Muscle layer of duodenum (tissue), 2 donors: ENCODE data around the gene PRPF6.
"Not testable (repeated sequence)": the region's sequence is repeated elsewhere in the genome, so short reads cannot be mapped to it uniquely, and the experiment has no call there.

Experiments used
- H3K27ac ChIP-seq: one replicate; pipeline ENCODE4 v1.7.0; 2013; ENCODE audit warnings: mild to moderate bottlenecking, low read length
- H3K27me3 ChIP-seq: one replicate; pipeline ENCODE4 v1.7.0; 2013; ENCODE audit warnings: low read depth, mild to moderate bottlenecking, control low read depth, low read length
- H3K36me3 ChIP-seq, 2 donors: one replicate each; pipeline ENCODE4 v1.7.0; 2013; ENCODE audit warnings: low read length in 2 of 2, control low read depth in 1 of 2, mild to moderate bottlenecking in 1 of 2; ENCODE audit not compliant: insufficient read depth in 2 of 2, control insufficient read depth in 1 of 2
- H3K4me1 ChIP-seq, 2 donors: one replicate each; pipeline ENCODE4 v1.7.0; 2013; ENCODE audit warnings: low read length in 2 of 2, mild to moderate bottlenecking in 2 of 2, control low read depth in 1 of 2, moderate library complexity in 1 of 2; ENCODE audit not compliant: insufficient read depth in 2 of 2, control insufficient read depth in 1 of 2
- H3K4me3 ChIP-seq, 2 donors: one replicate each; pipeline ENCODE4 v1.7.0; 2013; ENCODE audit warnings: low read length in 2 of 2, low read depth in 1 of 2, mild to moderate bottlenecking in 1 of 2
- H3K9me3 ChIP-seq, 2 donors: one replicate each; pipeline ENCODE4 v1.7.0; 2013; ENCODE audit warnings: low read length in 2 of 2, control low read depth in 1 of 2, mild to moderate bottlenecking in 1 of 2; ENCODE audit not compliant: control insufficient read depth in 1 of 2
- donor health status: healthy.

Gene PRPF6

DNA sequence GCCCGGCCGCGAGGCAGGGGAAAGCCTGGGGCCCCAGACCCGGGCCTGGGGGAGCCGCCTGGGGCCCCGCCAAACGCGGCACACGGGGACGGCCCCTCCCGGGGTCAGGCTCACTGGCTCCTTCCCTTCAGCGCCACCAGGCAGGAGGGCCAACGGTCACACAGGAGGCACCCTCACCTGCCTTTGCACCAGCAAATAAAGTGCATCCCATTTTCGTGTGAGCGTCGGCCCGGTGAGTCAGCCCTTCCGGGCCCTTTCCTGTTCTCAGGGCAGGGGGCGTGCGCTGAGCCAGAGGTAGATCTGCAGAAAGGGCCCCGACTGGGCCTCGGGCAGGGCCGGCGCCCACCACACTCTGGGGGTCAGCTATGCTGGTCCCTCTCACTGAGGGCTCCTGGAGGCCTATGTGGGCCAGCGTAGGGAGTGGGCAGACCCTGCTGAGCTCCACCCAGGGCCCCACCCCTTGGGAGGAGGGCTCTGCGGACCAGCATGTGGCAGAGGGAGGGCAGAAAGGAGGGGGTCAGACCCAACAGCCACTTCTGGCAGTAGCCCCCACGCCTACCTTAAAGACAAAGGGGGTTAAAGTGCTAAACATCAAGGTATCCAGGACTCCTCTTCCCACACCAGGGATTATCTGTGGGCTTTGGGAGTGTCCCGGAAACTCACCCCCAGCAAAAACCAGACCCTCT lies 23.8 kb upstream of the PRPF6 start:
- peak overlapping the region; percentile 56 for H3K27ac ChIP-seq
- H3K4me3 ChIP-seq: peak overlapping the region; percentile 33 to 96
- no peaks in the 10 kb centered on the region for H3K27me3 ChIP-seq
- H3K36me3 ChIP-seq: peaks cover 0 to 26% of the 10 kb centered on the region in 2 donors
- peaks cover 9 to 46% of the 10 kb centered on the region in 2 donors for H3K4me1 ChIP-seq
- H3K9me3 ChIP-seq: no peaks in the 10 kb centered on the region

DNA sequence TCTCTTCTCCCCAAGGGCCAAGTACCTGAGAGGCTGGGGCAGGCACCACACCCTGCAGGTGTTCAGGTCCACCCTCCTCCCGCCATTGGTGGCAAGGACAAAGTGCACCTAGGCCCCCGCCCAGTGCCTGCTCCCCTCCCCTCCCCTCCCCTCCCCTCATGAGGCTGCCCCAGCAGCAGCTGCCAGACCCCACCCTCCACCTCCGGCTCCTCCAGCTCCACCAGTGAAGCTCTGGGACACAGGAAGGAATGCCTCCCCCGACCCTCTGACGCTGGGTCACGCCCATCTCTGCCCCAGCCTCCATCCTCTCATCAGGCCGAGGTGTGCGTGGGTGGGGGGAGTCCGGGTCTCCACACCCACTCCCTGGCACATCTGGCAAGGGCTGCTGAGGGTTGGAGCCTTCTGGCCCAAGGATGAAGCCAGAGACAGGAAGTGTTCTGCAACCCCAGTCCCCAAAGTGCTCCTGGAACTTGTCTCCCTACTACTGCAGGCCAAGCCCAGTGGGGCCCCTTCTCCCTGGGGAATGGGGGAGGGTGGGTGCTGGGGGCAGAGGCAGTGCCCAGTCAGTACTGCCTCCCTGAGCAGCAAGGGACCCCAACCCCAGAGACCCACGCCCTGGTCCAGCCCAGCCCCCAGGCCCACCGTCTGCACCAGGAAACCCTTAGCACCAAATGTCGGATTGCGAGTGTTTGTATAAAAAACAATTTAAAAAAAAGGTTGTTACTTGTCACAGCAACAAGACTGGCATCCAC lies 23.1 kb upstream of the PRPF6 start:
- Histone ChIP-seq H3K36me3 (peaks cover 0 to 33% of the 10 kb centered on the region in 2 donors), H3K27ac (no peak overlapping the region), H3K4me1 (peaks cover 9 to 40% of the 10 kb centered on the region in 2 donors), H3K4me3 (no peak overlapping the region), H3K27me3 (no peaks in the 10 kb centered on the region), H3K9me3 (no peaks in the 10 kb centered on the region)

DNA sequence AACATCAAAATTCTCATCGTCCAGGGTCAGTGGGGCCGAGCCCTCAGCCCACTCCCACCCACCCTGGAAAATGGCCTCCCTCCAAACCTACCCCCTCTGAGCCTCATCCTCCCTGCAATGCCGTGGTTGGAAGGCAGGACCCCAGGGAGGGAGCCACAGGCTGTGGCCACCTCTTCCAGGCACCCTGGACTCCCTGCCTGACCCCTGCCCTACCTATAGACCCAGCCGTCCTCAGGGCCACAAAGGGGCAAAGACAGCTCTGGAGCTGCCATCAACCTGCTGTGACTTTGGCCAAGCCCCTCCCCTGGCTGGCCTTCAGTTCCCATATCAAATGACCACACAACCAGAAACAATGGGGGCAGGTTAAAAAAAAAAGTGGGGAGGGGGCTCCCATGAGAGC lies 22.5 kb upstream of the PRPF6 start:
- H3K4me3 ChIP-seq: no peak overlapping the region
- H3K9me3 ChIP-seq: no peaks in the 10 kb centered on the region
- H3K4me1 ChIP-seq: peaks cover 9 to 37% of the 10 kb centered on the region in 2 donors
- H3K27ac ChIP-seq: no peak overlapping the region
- H3K27me3 ChIP-seq: no peaks in the 10 kb centered on the region
- peaks cover 0 to 39% of the 10 kb centered on the region in 2 donors for H3K36me3 ChIP-seq

DNA sequence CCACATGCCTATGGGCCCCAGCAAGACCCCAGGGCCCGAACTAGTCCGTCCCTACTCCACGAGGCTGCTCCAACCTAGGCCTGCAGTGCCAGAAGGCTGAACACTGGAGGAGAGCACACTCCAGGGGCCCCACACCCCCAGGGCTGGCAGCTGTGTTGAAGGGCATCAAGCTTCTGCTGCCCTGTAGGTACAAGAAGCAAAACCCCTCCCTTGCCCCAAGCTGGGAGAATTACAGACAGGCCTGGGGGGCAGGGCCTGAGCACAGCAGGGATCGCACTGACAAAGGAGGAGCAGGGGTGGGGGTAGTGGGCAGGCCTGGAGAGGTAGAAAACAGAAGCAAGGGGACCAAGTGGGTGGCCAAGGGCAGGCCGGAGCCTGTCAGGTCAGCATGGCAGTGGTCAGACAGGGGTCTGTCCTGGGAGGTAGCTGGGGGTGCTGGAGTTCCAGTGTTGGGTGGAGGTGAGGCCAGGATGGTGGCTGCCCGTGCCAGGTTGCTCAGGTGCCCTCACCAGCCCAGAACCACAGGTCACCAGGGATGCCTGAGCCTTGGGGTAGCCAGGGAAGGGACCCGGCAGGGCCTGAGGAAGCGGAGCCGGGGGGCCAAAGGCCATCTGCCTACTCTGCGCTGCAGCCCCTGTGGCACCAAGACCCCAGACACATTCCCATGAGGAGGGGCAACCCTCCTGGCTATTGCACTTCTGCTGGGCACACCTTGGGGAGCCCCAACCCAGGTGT lies 21.8 kb upstream of the PRPF6 start:
- peaks cover 0 to 45% of the 10 kb centered on the region in 2 donors for H3K36me3 ChIP-seq
- H3K9me3 ChIP-seq: no peaks in the 10 kb centered on the region
- no peaks in the 10 kb centered on the region for H3K27me3 ChIP-seq
- H3K4me1 ChIP-seq: peaks cover 3 to 31% of the 10 kb centered on the region in 2 donors
- H3K27ac ChIP-seq: no peak overlapping the region
- H3K4me3 ChIP-seq: no peak overlapping the region

DNA sequence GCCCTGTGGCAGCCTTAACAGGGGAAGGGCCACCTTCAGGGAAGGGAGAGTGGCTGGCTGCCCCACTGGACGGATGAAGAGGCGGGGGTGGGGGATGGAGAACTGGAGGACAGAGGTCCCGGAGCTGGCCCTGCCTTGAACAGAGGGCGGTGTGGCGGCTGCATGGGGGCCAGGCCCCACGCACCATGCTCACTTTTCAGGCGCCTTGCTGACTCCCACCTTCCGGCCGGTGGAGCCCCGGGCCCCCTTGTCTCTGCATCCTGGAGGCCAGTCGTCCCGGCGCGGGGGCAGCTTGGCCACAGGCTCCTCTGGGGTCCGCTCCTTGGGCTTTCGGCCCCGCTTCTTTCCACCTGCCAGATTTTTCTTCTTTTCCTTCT lies 21.2 kb upstream of the PRPF6 start:
- H3K27me3 ChIP-seq: no peaks in the 10 kb centered on the region

DNA sequence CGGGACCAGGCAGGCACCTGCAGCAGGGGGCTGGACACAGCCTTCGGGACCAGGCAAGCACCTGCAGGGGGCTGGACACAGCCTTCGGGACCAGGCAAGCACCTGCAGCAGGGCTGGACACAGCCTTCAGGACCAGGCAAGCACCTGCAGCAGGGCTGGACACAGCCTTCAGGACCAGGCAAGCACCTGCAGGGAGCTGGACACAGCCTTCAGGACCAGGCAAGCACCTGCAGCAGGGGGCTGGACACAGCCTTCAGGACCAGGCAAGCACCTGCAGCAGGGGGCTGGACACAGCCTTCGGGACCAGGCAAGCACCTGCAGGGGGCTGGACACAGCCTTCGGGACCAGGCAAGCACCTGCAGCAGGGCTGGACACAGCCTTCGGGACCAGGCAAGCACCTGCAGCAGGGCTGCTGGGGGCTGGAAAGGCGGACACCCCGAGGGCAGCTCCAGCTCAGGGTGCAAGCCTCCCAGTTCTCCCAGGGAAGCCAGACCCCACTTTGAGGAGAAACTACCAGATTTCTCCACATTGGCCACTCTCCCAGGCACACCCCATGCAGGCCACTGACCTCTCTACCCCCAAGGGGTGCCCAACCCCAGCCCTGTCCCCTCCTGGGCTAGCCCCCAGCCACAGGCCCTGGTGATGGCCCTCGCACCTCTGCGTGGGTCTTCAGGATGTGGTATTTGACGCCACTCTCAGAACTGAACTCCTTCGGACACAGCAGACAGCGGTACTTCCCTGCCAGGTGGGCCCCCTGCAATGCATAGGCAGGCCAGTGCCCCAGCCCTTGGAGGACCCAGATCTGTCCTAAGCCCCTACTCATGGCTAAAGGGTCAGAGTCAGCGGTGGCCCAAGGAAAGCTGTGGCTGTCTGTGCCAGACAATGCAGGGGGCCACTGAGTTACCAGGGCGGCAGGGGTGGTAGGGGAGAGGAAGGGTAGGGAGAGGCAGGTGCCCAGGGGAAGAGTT lies 20.0 kb upstream of the PRPF6 start:
- not testable (repeated sequence) for H3K9me3 ChIP-seq, H3K27me3 ChIP-seq, H3K4me3 ChIP-seq, H3K27ac ChIP-seq
- Histone ChIP-seq H3K4me1 (peaks cover 0 to 14% of the 10 kb centered on the region in 2 donors), H3K36me3 (peaks cover 0 to 50% of the 10 kb centered on the region in 2 donors)

More for the DNA sequence above, 21.2 kb upstream of the PRPF6 start:
- no peak overlapping the region for H3K4me3 ChIP-seq
- no peak overlapping the region for H3K27ac ChIP-seq
- H3K4me1 ChIP-seq: peaks cover 0 to 25% of the 10 kb centered on the region in 2 donors
- no peaks in the 10 kb centered on the region for H3K9me3 ChIP-seq
- peaks cover 0 to 50% of the 10 kb centered on the region in 2 donors for H3K36me3 ChIP-seq

DNA sequence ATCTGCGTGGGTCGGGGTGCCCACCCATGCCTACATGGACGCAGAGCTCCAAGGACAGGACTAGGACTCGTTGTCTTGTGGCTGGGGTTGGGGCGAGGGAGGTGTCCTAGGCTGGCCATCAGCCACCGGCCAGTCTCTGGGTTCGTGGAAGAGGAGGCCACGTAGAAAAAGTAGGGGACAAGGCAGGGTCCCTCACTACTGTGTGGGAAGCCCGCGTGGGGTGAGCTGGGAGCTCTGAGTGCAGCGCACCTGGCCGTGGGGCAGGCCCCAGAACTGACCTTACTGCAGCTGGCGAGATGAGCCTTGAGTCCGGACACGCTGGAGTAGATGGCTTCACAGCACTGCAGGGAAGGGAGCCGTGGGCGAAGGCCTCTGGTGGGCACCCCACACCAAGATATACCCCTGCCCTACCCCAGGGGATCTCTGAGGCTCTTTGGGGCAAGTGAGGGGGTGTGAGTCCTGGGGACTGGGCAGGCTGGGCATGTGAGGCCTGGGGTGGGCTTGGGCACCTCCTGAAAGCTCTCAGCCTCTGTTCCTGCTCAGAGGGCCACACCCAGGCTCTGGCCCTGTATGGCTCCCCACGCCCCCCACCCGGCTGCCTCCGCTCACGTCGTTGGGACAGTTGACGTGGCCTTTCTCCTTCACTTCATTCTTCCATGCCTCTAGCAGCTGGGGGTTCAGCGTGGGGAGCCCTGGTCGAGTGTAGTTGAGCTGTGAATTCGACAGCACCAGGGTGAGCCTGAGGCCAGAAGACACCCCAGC lies 19.1 kb upstream of the PRPF6 start:
- no peak overlapping the region for H3K4me3 ChIP-seq
- H3K27me3 ChIP-seq: no peaks in the 10 kb centered on the region

DNA sequence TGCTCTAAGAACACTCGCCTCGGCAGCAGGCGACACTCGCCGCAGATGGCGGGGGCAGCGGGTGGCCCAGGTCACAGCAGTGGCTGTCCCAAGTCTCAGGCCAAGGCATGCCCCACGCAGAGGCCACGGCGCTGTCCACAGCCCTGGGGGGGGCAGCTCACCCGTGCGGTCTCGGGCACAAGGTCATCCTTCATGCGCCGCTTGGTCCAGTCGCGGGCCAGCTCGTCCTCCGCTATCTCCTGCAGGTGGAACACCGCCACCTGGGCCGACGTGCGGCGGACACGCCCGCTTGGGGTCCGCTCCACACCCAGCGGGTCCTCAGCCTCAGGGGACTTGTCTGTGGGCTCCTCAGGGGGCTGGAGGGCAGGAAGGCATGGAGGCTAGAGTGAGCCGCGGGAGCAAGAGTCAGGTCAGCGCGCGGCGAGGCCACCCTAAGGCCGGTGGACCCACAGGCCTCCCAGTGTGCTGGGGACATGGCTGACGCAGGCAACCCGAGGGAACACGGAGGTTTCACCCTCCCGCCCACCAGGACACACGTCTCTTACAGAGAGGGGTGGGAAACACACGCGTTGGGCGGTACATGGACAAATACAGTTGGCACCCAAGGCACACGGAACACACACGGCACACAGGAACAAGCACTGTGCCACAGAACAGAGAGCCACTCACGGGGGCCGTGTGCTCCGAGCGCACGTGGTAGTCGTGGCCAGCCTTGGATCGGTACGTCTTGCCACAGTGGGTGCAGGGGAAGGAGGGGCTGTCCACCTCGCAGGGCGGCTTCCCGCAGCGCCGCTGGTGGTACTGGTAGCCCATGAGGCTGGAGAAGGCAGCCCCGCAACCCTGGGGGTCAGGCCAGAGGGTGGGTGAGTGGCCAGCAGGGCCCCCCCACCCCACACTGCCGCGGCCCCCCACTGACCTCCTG lies 18.2 kb upstream of the PRPF6 start:
- Histone ChIP-seq H3K27ac (no peak overlapping the region), H3K36me3 (peaks cover 0 to 66% of the 10 kb centered on the region in 2 donors), H3K4me1 (peaks cover 0 to 4% of the 10 kb centered on the region in 2 donors), H3K4me3 (no peak overlapping the region), H3K9me3 (no peaks in the 10 kb centered on the region), H3K27me3 (no peaks in the 10 kb centered on the region)

More for the DNA sequence above, 19.1 kb upstream of the PRPF6 start:
- no peak overlapping the region for H3K27ac ChIP-seq
- no peaks in the 10 kb centered on the region for H3K9me3 ChIP-seq
- H3K36me3 ChIP-seq: peaks cover 0 to 57% of the 10 kb centered on the region in 2 donors
- H3K4me1 ChIP-seq: peaks cover 0 to 12% of the 10 kb centered on the region in 2 donors

DNA sequence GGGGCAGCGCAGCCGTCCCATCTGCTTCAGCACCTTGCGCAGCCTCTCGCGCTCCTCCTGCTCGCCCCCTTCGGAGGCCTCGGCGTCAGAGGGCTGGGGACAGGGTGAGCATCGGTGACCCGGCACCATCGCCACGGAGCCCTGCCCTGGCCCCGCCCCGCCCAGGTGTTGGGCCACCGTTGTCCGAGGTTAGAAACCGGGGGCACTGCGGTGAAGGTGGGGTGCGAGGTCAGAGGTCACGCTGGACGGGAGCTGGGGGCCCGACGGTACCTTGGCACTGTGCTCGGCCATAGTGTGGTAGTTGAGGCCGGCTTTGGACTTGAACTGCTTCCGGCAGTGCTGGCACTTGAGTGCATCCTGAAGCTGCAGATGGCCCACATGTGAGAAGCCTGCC lies 17.6 kb upstream of the PRPF6 start:
- Histone ChIP-seq H3K36me3 (peaks cover 0 to 68% of the 10 kb centered on the region in 2 donors), H3K9me3 (no peaks in the 10 kb centered on the region), H3K4me3 (no peak overlapping the region), H3K27me3 (no peaks in the 10 kb centered on the region), H3K27ac (no peak overlapping the region), H3K4me1 (peaks cover 1 to 3% of the 10 kb centered on the region in 2 donors)
